ENCODE data around the gene NR1D2. TPM values are rescaled to one million over a fixed set of nuclear protein-coding genes. Genes with fewer than 3 reads are reported as not detected.

The NR1D2 gene
- total and polyA plus RNA-seq, 2 donors (not counting 1 experiment from before 2014, with no cell fraction given) = 9.9 to 58.2 TPM

DNA sequence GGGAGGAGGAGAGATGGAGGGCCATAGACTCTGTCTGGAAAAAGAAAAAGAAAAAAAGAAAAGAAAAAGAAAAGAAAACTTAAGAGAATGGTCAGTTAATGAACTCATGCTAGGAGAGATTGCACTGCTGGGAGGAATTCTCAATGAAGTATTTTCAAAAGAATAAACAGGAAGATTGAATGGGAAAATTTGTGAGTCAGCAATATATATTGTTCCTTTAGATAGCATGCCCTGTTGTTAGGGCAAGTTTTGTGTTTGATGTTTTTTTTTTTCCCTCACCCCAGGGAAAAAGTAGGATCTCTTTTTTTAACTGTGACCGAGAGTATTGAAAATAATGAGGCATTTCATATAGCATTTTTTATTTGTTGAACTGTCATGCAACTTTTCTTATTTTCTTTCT is 7.8 kb upstream of the NR1D2 start:
- no peaks in the 10 kb centered on the region for H3K4me1 ChIP-seq (ENCODE audit: control insufficient read depth in 2 of 2, insufficient read depth in 2 of 2, low read length in 2 of 2)
- H3K27me3 ChIP-seq (replicated peaks in 1 of 4; ENCODE audit: control extremely low read depth in 1 of 4, control insufficient read depth in 3 of 4, insufficient read depth in 4 of 4, low read length in 3 of 4) = no peaks in the 10 kb centered on the region
- Mint-ChIP-seq H3K27ac (no peak overlapping the region), H3K9me3 (ENCODE audit: insufficient read depth) (no peaks in the 10 kb centered on the region), H3K4me1 (no peaks in the 10 kb centered on the region), H3K4me3 (no peak overlapping the region), H3K27me3 (no peaks in the 10 kb centered on the region)
- CTCF ChIA-PET = interaction anchor here (0.7 kb wide), 1 partner anchor 175 kb away, joined by 3 read pairs; no protein-coding TSS in a partner anchor
- TF ChIP-seq, protein P1, sequence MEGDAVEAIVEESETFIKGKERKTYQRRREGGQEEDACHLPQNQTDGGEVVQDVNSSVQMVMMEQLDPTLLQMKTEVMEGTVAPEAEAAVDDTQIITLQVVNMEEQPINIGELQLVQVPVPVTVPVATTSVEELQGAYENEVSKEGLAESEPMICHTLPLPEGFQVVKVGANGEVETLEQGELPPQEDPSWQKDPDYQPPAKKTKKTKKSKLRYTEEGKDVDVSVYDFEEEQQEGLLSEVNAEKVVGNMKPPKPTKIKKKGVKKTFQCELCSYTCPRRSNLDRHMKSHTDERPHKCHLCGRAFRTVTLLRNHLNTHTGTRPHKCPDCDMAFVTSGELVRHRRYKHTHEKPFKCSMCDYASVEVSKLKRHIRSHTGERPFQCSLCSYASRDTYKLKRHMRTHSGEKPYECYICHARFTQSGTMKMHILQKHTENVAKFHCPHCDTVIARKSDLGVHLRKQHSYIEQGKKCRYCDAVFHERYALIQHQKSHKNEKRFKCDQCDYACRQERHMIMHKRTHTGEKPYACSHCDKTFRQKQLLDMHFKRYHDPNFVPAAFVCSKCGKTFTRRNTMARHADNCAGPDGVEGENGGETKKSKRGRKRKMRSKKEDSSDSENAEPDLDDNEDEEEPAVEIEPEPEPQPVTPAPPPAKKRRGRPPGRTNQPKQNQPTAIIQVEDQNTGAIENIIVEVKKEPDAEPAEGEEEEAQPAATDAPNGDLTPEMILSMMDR (IDR thresholded peaks at IDR 0.05) = no peak
- TF ChIP-seq EZH2 (IDR thresholded peaks at IDR 0.05; ENCODE audit: borderline replicate concordance, insufficient read depth, low read depth, low read length, poor library complexity, severe bottlenecking) = no peak
- POLR2A ChIA-PET = no interaction called here
- H3K36me3 ChIP-seq (replicated peaks in 1 of 2; ENCODE audit: control extremely low read depth in 1 of 2, control insufficient read depth in 1 of 2, extremely low read depth in 1 of 2, insufficient read depth in 2 of 2, low read length in 1 of 2) = no peaks in the 10 kb centered on the region
- no peak overlapping the region for H3K27ac ChIP-seq (ENCODE audit: low read length in 2 of 2)
- no CpG with 5 or more reads among the region's 1 CpG for WGBS (ENCODE audit: insufficient coverage)
- H2AFZ ChIP-seq (ENCODE audit: insufficient read depth, low read depth, low read length, poor library complexity, severe bottlenecking) = no peak overlapping the region
- H3K4me2 ChIP-seq (replicated peaks; ENCODE audit: low read depth, low read length, poor library complexity, severe bottlenecking) = no peak overlapping the region
- H3K4me3 ChIP-seq (ENCODE audit: control extremely low read depth in 1 of 5, extremely low read depth in 1 of 5, insufficient read depth in 1 of 5, low read depth in 2 of 5, low read length in 4 of 5) = no peak overlapping the region
- intact Hi-C loops (cut with micrococcal nuclease) = no loop called here
- ATAC-seq (ENCODE audit: low read depth) (no peak), DNase-seq (no peak)
- H3K9me3 ChIP-seq (ENCODE audit: control extremely low read depth in 1 of 3, control insufficient read depth in 2 of 3, insufficient read depth in 1 of 3, low read length in 2 of 3) = peaks cover 0 to 5% (median 4%) of the 10 kb centered on the region in 3 donors
- no peak overlapping the region for H3K9ac ChIP-seq (ENCODE audit: low read length)
- no peaks in the 10 kb centered on the region for H4K20me1 ChIP-seq (ENCODE audit: control insufficient read depth, insufficient read depth, low read length, poor library complexity, severe bottlenecking)
- H3K79me2 ChIP-seq (ENCODE audit: control insufficient read depth, insufficient read depth, low read length) = no peaks in the 10 kb centered on the region

DNA sequence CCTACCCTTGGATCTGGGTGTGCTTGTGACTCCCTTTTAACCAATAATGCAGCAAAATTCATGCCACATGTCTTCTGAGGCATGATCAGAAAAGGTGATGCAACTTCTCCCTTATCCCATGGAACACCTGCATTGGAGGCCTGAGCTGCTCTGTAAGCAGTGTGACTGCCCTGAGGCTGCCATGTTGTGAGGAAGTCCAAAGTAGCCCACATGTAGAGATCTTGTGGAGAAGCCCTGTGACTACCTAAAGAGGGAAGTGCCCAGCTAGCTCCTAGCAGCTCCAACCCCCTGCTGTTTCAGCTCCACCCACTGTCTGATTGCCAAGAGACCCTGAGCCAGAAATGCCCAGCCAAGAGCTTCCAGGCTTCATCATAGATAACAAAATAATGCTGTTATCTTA is 6.4 kb upstream of the NR1D2 start:
- Histone ChIP-seq H4K20me1 (ENCODE audit: control insufficient read depth, insufficient read depth, low read length, poor library complexity, severe bottlenecking) (no peaks in the 10 kb centered on the region), H2AFZ (ENCODE audit: insufficient read depth, low read depth, low read length, poor library complexity, severe bottlenecking) (no peak overlapping the region), H3K4me2 (replicated peaks; ENCODE audit: low read depth, low read length, poor library complexity, severe bottlenecking) (no peak overlapping the region), H3K79me2 (ENCODE audit: control insufficient read depth, insufficient read depth, low read length) (no peaks in the 10 kb centered on the region), H3K27ac (ENCODE audit: low read length in 2 of 2) (no peak overlapping the region), H3K27me3 (replicated peaks in 1 of 4; ENCODE audit: control extremely low read depth in 1 of 4, control insufficient read depth in 3 of 4, insufficient read depth in 4 of 4, low read length in 3 of 4) (no peaks in the 10 kb centered on the region), H3K9ac (ENCODE audit: low read length) (no peak overlapping the region), H3K4me3 (ENCODE audit: control extremely low read depth in 1 of 5, extremely low read depth in 1 of 5, insufficient read depth in 1 of 5, low read depth in 2 of 5, low read length in 4 of 5) (no peak overlapping the region), H3K4me1 (ENCODE audit: control insufficient read depth in 2 of 2, insufficient read depth in 2 of 2, low read length in 2 of 2) (no peaks in the 10 kb centered on the region), H3K36me3 (replicated peaks in 1 of 2; ENCODE audit: control extremely low read depth in 1 of 2, control insufficient read depth in 1 of 2, extremely low read depth in 1 of 2, insufficient read depth in 2 of 2, low read length in 1 of 2) (no peaks in the 10 kb centered on the region), H3K9me3 (ENCODE audit: control extremely low read depth in 1 of 3, control insufficient read depth in 2 of 3, insufficient read depth in 1 of 3, low read length in 2 of 3) (peaks cover 0 to 5% (median 4%) of the 10 kb centered on the region in 3 donors)
- no peaks in the 10 kb centered on the region for H3K9me3 Mint-ChIP-seq (ENCODE audit: insufficient read depth)
- ATAC-seq (ENCODE audit: low read depth) = no peak
- H3K4me1 Mint-ChIP-seq = peaks cover 3% of the 10 kb centered on the region
- ChIA-PET POLR2A (no interaction called here), CTCF (interaction anchor here (1.1 to 1.5 kb wide), 2 partner anchors 15 to 20 kb away, joined by 3 to 4 read pairs; no protein-coding TSS in a partner anchor)
- no peak for TF ChIP-seq EZH2 (IDR thresholded peaks at IDR 0.05; ENCODE audit: borderline replicate concordance, insufficient read depth, low read depth, low read length, poor library complexity, severe bottlenecking)
- TF ChIP-seq, protein P1 (IDR thresholded peaks at IDR 0.05) = no peak
- DNase-seq = no peak
- intact Hi-C loops (cut with micrococcal nuclease) = no loop called here
- H3K27ac Mint-ChIP-seq = no peak overlapping the region
- no peaks in the 10 kb centered on the region for H3K27me3 Mint-ChIP-seq
- no peak overlapping the region for H3K4me3 Mint-ChIP-seq
